Activated T-helper 2 cell treated with anti-CD3 and anti-CD28 coated beads, Interferon-gamma antibody, Interleukin-2, Interleukin-4, amounts not matched to agents 10 μg/mL and 5 μg/mL and 100 μg/mL, durations not matched to agents 14 hours and 24 hours and 36 hours (primary cell): ENCODE results near the gene PDE8A. TPM values are rescaled to one million over a fixed set of nuclear protein-coding genes. Genes with fewer than 3 reads are reported as not detected.
A peak's percentile ranks its signal among the peaks of the same experiment; 100 is the strongest.

Experiments
- DNase-seq: peaks from one replicate; pipeline ENCODE4 v3.0.0; 2021; ENCODE audit warnings: low spot score
- H3K27ac Mint-ChIP-seq: one replicate; pipeline ENCODE4 v1.8.0; 2021; ENCODE audit warnings: mixed read lengths
- H3K27me3 Mint-ChIP-seq: one replicate; pipeline ENCODE4 v1.8.0; 2021; ENCODE audit warnings: low read depth, mixed read lengths
- H3K36me3 Mint-ChIP-seq: one replicate; pipeline ENCODE4 v1.8.0; 2021; ENCODE audit warnings: low read depth, mixed read lengths
- H3K4me1 Mint-ChIP-seq: one replicate; pipeline ENCODE4 v1.8.0; 2021; ENCODE audit warnings: low read depth, mixed read lengths
- H3K4me3 Mint-ChIP-seq: one replicate; pipeline ENCODE4 v1.8.0; 2021; ENCODE audit warnings: low read depth, mild to moderate bottlenecking, moderate library complexity, mixed read lengths
- H3K9me3 Mint-ChIP-seq: one replicate; pipeline ENCODE4 v1.8.0; 2021; ENCODE audit warnings: mixed read lengths
- intact Hi-C: fragments of 100-400 bp; cut with micrococcal nuclease; formaldehyde crosslinking; loops from one replicate; pipeline ENCODE4 v1.15.1; 2023
- total RNA-seq: library from RNA; stranded (reverse); gene quantifications from 2 replicates; pipeline ENCODE4 v1.2.3, GENCODE V29; 2022

Gene PDE8A
- total RNA-seq, 1 donor from 2014 or later = 20.4 TPM

GRCh38 chr15:85044251-85044853 is 62.7 kb downstream of the PDE8A start:
- no peak overlapping the region for H3K4me3 Mint-ChIP-seq
- peaks cover 6% of the 10 kb centered on the region for H3K4me1 Mint-ChIP-seq
- H3K27me3 Mint-ChIP-seq = no peaks in the 10 kb centered on the region
- intact Hi-C loops = loop anchor here (1.0 kb wide), 1 partner anchor 64 kb away; no protein-coding TSS in a partner anchor
- H3K9me3 Mint-ChIP-seq = no peaks in the 10 kb centered on the region
- H3K27ac Mint-ChIP-seq = no peak overlapping the region
- H3K36me3 Mint-ChIP-seq = no peaks in the 10 kb centered on the region
- no peak for DNase-seq

- Mint-ChIP-seq H3K36me3 (no peaks in the 10 kb centered on the region), H3K4me1 (peaks cover 9% of the 10 kb centered on the region), H3K27ac (no peak overlapping the region), H3K4me3 (no peak overlapping the region), H3K9me3 (no peaks in the 10 kb centered on the region), H3K27me3 (no peaks in the 10 kb centered on the region)
- intact Hi-C loops = loop anchor here (1.0 kb wide), 1 partner anchor 65 kb away; no protein-coding TSS in a partner anchor
- no peak for DNase-seq
These were observed 63.2 kb downstream of the PDE8A start for GRCh38 chr15:85044894-85045293.

GRCh38 chr15:85045615-85046014 is 64.0 kb downstream of the PDE8A start:
- Mint-ChIP-seq H3K4me1 (peaks cover 10% of the 10 kb centered on the region), H3K36me3 (no peaks in the 10 kb centered on the region), H3K9me3 (no peaks in the 10 kb centered on the region), H3K27ac (no peak overlapping the region), H3K4me3 (no peak overlapping the region), H3K27me3 (no peaks in the 10 kb centered on the region)
- DNase-seq = no peak
- intact Hi-C loops = no loop called here

GRCh38 chr15:85047271-85047948 is 65.8 kb downstream of the PDE8A start:
- Mint-ChIP-seq H3K4me3 (no peak overlapping the region), H3K4me1 (peaks cover 10% of the 10 kb centered on the region), H3K27ac (no peak overlapping the region), H3K9me3 (no peaks in the 10 kb centered on the region), H3K36me3 (no peaks in the 10 kb centered on the region), H3K27me3 (no peaks in the 10 kb centered on the region)
- no peak for DNase-seq
- intact Hi-C loops = no loop called here

GRCh38 chr15:85048430-85048829 is 66.8 kb downstream of the PDE8A start:
- H3K9me3 Mint-ChIP-seq = peaks cover 4% of the 10 kb centered on the region
- H3K4me3 Mint-ChIP-seq = no peak overlapping the region
- H3K27ac Mint-ChIP-seq = no peak overlapping the region
- peaks cover 10% of the 10 kb centered on the region for H3K4me1 Mint-ChIP-seq
- DNase-seq = no peak
- no peaks in the 10 kb centered on the region for H3K36me3 Mint-ChIP-seq
- no peaks in the 10 kb centered on the region for H3K27me3 Mint-ChIP-seq
- intact Hi-C loops = no loop called here

GRCh38 chr15:85049805-85050204 is 68.1 kb downstream of the PDE8A start:
- Mint-ChIP-seq H3K27ac (no peak overlapping the region), H3K36me3 (no peaks in the 10 kb centered on the region), H3K4me1 (peaks cover 10% of the 10 kb centered on the region)

GRCh38 chr15:85059734-85060133 is 78.1 kb downstream of the PDE8A start:
- no peak for DNase-seq
- Mint-ChIP-seq H3K36me3 (peaks cover 14% of the 10 kb centered on the region), H3K27me3 (no peaks in the 10 kb centered on the region), H3K9me3 (peaks cover 47% of the 10 kb centered on the region), H3K27ac (no peak overlapping the region), H3K4me3 (no peak overlapping the region), H3K4me1 (peaks cover 17% of the 10 kb centered on the region)
- intact Hi-C loops = no loop called here

More at GRCh38 chr15:85049805-85050204, 68.1 kb downstream of the PDE8A start:
- H3K9me3 Mint-ChIP-seq = peaks cover 4% of the 10 kb centered on the region
- no peaks in the 10 kb centered on the region for H3K27me3 Mint-ChIP-seq
- DNase-seq = no peak
- intact Hi-C loops = no loop called here
- no peak overlapping the region for H3K4me3 Mint-ChIP-seq

GRCh38 chr15:85062560-85062959 is 80.9 kb downstream of the PDE8A start:
- Mint-ChIP-seq H3K9me3 (peaks cover 43% of the 10 kb centered on the region), H3K4me3 (no peak overlapping the region), H3K4me1 (peaks cover 19% of the 10 kb centered on the region), H3K36me3 (peaks cover 13% of the 10 kb centered on the region), H3K27ac (no peak overlapping the region), H3K27me3 (no peaks in the 10 kb centered on the region)
- no peak for DNase-seq
- intact Hi-C loops = no loop called here

GRCh38 chr15:85063088-85063487 is 81.4 kb downstream of the PDE8A start:
- H3K4me1 Mint-ChIP-seq = peaks cover 19% of the 10 kb centered on the region
- no peak for DNase-seq
- intact Hi-C loops = no loop called here
- peaks cover 40% of the 10 kb centered on the region for H3K9me3 Mint-ChIP-seq
- H3K4me3 Mint-ChIP-seq = no peak overlapping the region
- no peaks in the 10 kb centered on the region for H3K27me3 Mint-ChIP-seq
- peaks cover 17% of the 10 kb centered on the region for H3K36me3 Mint-ChIP-seq
- H3K27ac Mint-ChIP-seq = no peak overlapping the region

- Mint-ChIP-seq H3K27me3 (no peaks in the 10 kb centered on the region), H3K4me3 (no peak overlapping the region), H3K4me1 (peaks cover 19% of the 10 kb centered on the region), H3K36me3 (peaks cover 20% of the 10 kb centered on the region), H3K27ac (no peak overlapping the region), H3K9me3 (peaks cover 35% of the 10 kb centered on the region)
- intact Hi-C loops = no loop called here
- DNase-seq = no peak
These were observed 81.9 kb downstream of the PDE8A start for GRCh38 chr15:85063522-85064079.

- no peak overlapping the region for H3K4me3 Mint-ChIP-seq
- intact Hi-C loops = no loop called here
These were observed 83.1 kb downstream of the PDE8A start for GRCh38 chr15:85064710-85065109.

GRCh38 chr15:85071061-85071460 is 89.4 kb downstream of the PDE8A start:
- Mint-ChIP-seq H3K27me3 (no peaks in the 10 kb centered on the region), H3K27ac (no peak overlapping the region), H3K36me3 (peaks cover 11% of the 10 kb centered on the region), H3K9me3 (no peaks in the 10 kb centered on the region), H3K4me1 (peaks cover 10% of the 10 kb centered on the region), H3K4me3 (no peak overlapping the region)
- no peak for DNase-seq
- intact Hi-C loops = no loop called here

More at GRCh38 chr15:85064710-85065109, 83.1 kb downstream of the PDE8A start:
- Mint-ChIP-seq H3K4me1 (peaks cover 10% of the 10 kb centered on the region), H3K9me3 (peaks cover 23% of the 10 kb centered on the region), H3K27me3 (no peaks in the 10 kb centered on the region), H3K36me3 (peaks cover 20% of the 10 kb centered on the region), H3K27ac (peak overlapping the region; percentile 32)
- DNase-seq = no peak

GRCh38 chr15:85071504-85071903 is 89.8 kb downstream of the PDE8A start:
- Mint-ChIP-seq H3K27ac (no peak overlapping the region), H3K36me3 (peaks cover 11% of the 10 kb centered on the region), H3K9me3 (no peaks in the 10 kb centered on the region), H3K27me3 (no peaks in the 10 kb centered on the region), H3K4me3 (no peak overlapping the region), H3K4me1 (peaks cover 10% of the 10 kb centered on the region)
- intact Hi-C loops = no loop called here
- DNase-seq = no peak
